Activated CD8-positive, alpha-beta memory T cell treated with anti-CD3 and anti-CD28 coated beads, Interleukin-2, amount 50 U/mL, for 1 hour (primary cell): ENCODE measurements around the gene PEX10.

ENCODE experiments used
- DNase-seq: peaks from one replicate; pipeline ENCODE4 v3.0.0-alpha.2; 2020; ENCODE audit errors: extremely low read depth

Gene PEX10

DNA sequence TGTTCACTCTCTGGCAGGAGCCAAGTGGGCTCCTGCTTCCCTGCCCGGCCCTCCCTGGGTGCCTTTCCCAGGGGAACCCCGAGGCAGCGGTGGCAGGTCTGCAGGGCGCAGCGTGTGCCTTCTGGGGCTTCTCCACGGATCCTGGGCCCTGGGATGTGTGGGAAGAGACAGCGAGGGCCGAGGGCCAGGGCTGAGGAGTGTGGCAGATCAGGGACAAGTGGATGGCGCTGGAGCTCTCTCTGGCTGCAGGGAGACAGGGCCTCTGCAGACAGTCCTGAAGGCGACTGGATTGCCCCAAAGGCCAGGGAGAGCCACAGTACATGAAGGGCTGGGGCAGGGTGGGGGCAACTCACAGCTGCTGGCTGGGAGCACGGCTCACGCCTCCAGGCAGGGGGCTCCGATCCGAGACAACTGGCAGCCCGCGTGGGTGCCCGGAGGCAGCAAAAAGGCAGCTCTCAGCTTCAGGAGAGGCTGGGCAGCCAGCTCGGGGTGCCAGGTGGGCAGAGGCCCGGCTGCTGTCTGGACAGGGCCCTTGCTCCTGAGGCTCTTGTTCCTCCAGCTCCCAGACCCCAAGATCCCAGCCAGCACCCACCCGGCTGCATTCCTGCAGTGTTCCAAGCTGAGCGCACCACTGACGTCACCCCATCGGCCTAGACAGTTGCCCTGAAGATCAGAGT is 37.0 kb downstream of the PEX10 start:
- no peak for DNase-seq

DNA sequence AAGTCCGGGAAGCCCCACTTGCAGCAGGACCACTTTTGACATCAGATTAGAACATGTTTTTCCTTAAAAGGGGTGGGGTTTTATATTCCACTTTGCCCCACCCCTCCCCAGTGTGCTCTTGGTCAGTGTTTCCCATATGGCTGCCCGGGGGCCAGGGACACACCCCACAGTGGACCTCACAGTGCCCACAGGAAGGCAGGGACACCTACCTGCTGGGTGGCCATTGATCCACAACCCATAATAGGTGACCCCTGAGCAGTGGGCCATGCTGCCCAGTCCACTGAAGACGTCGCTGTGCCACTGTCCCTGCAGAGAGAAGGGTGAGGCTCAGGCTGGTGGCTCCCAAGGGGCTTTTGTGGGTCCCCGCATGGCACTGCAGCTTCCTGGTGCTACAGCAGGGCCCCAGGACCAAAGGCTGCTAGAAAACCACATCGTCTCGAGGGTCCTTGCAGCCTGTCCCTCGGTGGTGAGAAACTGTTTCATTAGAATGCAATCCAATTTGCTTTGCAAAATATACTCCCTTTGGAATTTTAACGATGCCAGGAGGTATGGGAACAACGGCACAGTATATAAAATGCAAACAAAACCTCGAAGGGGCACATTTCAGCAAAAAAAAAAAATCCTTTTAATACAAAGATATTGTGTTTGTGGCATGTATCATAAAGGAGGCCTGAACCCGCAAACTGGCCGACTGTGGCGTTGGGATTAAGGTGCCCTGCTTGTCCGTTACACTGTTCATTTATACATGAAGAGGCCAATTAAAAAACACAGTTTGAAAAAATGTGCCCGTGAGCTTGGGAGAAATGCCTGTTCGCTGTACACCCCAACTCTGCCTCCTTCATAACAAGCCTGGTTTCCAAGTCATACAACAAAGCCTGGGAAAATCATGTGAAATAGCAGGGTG is 37.9 kb downstream of the PEX10 start:
- DNase-seq: no peak

DNA sequence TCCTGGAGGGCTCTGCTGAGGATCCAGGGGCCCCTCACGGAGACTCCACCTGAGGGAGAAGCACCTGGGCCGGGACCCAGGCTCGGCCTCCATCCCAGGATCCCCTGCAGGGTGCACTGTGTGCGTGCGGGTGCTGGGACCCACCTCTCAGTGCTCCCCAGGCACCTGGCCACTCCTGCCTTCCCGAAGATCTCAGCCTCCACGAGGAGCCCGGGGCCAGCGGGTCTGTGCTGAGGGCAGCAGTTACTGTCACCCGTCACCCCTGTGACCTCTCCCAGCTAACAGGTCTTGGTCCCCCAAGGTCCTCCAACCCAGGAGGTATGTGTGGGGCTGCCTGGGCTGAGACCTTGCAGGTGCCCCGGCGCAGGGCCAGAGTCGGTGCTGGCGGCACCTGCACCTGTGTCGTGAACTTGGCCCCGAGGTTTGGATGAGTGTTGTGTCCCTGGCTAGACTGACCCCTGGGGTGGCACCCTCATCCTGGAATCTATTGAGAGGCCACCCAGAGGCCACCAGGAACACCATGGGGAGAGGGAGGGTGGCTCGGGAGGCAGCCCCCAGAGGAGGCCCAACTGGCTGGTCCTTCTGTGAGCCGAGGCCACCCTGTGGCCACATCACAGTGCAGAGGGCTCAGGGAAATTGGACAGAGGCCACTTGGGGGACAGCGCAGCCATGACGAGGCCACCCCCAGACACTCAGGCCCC is 38.7 kb downstream of the PEX10 start:
- DNase-seq: no peak

DNA sequence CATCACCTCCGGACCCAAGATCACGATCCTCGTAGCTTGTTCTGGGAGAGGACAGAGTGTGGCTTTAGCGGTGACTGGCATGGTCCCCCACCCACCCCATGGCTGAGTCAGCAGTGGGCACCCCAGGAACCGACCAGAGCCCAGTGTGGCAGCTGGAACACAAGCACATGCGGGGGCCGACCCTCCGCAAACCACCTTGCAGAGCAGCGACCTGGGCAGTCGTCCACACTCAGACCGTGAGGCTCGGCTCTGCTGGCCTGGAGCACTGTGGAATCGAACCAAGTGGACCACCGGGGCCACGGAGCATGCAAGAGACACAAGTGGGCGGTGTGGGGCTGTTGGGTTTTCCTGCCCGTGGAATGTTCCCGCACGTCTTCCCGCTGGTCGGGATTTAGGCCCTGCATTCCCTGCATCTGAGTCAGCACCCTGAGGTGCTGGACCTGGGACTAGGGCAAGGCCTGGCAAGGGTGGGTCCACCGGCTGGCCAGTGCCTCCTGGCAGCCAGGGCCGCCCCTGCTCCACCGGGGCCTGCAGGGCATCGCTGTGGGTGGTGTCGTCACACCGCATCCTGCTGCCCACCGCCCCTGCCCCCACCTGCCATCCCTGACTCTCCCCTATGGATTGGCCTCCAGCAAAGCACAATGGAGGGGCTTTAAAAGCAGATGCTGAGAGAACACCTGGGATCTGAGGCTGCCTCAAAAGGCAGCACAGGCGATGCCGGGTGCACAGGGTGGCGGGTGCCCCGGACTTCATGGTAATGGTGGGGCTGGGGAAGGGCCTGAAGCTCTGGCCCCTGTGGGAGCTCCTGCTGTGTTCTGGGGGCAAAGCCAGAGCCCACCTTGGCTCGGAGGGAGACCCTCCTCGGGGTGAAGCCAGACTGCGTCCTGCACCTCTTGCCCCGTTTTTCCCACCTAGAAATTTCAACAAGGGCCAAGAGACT is 39.5 kb downstream of the PEX10 start:
- no peak for DNase-seq

DNA sequence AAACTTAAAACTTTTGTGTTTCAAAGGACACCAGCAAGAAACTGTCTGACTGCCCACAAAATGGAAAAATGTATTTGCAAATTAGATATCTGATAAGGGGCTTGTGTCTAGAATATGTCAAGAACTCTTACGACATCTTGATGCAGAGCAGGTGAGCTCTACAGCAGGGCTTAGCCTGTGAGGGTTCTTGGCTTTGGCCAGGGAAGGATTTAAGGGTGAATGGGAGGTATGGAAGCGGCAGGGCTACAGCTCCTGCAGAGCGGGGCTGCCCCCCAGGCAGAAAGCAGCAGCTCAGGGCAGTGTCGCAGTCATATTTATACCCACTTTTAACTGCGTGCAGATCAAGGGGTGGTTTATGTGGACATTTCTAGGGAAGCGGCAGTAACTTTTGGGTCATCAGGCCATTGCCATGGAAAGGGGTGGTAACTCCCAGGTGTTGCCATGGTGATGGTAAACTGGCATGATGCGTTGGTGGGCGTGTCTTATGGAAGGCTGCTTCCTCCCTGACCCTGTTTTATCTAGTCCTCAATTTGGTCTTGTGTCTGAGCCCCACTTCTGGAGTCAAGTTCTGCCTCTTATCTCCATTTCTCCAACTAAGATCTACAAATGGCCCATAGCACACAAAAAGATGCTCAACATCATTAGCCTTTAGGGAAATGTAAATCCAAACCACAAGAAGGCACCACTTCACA is 44.2 kb downstream of the PEX10 start:
- no peak for DNase-seq

DNA sequence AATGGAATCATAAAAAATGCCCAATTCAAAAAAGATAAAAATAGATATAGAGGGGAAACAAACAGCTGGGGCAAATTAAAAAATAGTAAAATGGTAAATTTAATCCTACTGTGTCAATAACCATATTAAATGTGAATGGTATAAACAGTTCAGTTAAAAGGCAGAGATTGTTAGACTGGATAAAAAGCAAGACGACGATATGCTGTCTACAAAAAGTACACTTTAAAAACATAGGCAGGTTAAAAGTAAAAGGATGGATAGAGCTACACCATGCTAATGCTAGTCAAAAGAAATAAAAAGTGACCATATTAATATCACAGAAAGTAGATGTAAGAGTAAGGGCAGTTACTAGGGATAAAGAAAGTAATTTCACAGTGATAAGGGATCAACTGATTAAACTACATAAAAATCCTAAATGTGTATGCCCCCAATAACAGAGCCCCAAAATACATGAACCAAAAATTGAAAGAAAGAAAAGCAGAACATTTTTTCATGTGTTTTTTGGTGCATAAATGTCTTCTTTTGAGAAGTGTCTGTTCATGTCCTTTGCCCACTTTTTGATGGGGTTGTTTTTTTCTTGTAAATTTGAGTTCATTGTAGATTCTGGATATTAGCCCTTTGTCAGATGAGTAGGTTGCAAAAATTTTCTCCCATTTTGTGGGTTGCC is 48.4 kb downstream of the PEX10 start:
- no peak for DNase-seq

DNA sequence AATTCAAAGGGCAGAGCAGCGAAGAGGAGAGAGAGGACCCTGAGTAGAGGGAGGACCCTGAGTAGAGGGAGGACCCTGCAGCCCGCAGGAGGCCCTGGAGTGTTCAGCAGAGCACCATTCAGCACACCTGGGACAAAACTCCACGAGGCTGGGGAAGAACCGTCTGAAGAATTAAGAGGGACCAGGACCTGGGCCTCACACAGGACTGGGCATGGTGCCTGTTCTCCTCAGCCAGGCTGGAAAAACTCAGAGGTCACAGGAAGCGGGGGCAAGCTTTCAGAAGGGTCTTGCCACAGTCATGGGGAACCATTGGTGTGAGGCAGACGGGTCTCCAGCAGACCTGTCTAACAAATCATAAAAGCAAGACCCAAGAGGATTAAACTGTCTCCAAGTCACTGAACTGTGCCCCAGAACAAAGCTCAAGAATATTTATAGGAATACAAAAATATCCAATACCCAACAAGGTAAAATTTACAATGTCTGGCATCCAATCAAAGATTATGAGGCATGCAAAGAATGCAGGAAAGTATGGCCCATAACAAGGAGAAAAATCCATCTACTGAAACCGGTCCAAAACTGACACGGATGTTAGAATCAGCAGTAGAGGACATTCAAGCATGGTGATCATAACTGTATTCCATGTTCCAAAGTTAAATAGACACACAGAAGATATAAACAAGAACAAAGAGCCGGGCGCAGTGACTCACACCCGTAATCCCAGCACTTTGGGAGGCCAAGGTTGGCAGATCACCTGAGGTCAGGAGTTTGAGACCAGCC is 51.6 kb downstream of the PEX10 start:
- DNase-seq: no peak

DNA sequence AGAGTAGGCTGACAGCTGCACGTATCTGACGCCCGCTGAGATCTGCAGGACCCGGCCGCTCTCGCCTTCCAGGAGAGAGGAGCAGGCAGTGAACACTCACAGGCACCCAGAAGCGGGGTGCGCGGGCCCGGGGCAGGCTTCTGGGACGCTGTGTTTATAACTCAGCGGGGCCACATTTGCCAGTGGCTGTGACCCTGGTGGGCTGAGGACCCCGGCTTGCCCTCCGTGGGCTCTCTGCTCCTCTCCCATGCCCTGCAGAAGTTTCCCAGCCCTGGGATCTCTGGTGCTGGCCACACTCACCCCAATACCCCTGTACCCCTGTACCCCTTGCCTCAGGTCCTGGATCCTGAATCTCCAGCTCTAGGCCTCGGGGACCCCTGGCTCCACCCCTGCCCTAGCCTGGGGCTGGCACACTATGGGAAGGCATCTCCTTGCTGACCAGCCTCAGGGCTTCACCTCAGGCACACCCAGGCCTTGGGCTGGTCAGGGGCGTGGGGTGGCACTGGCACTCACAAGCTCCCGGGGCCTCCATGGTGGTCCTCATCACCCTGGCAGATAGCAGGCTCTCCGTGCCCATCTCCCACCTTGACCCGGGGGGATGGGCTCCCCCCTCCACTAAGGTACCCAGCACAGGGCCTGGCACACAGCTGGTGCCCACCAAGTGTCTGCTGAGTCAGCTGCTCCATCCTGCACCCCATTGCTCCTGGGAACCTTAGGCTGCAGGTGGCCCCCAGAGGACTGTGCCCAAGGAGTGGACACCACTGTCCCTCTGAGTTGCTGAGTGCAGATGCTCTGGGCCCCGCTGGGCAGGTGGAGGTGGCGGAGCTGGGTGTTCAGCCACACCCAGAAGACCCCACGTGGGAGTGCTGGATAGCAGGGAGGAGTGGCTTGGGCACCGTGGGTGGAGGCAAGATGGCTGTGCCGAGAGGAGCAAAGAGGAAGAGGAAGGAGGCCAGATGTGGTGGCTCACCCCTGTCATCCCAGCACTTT is 53.4 kb downstream of the PEX10 start:
- no peak for DNase-seq

DNA sequence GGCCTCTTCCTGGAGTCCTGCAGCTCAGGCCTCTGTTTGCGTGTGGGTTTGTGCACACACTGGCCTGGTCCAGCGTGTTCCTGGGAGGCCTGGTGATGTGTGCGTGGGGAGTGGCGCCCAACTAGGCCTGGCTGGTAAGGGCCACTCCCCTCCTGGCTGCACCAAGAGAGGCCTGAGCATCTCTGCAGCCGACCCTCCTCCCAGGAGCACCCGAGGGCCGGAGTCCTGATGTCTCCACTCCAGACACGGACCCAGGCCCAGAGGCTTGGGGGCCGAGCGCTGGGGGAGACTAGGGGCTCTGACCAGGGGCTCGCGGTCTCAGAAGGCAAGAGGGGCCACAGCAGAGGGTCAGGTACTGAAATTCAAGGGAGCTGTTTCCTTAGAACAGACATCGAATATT is 54.3 kb downstream of the PEX10 start:
- no peak for DNase-seq

DNA sequence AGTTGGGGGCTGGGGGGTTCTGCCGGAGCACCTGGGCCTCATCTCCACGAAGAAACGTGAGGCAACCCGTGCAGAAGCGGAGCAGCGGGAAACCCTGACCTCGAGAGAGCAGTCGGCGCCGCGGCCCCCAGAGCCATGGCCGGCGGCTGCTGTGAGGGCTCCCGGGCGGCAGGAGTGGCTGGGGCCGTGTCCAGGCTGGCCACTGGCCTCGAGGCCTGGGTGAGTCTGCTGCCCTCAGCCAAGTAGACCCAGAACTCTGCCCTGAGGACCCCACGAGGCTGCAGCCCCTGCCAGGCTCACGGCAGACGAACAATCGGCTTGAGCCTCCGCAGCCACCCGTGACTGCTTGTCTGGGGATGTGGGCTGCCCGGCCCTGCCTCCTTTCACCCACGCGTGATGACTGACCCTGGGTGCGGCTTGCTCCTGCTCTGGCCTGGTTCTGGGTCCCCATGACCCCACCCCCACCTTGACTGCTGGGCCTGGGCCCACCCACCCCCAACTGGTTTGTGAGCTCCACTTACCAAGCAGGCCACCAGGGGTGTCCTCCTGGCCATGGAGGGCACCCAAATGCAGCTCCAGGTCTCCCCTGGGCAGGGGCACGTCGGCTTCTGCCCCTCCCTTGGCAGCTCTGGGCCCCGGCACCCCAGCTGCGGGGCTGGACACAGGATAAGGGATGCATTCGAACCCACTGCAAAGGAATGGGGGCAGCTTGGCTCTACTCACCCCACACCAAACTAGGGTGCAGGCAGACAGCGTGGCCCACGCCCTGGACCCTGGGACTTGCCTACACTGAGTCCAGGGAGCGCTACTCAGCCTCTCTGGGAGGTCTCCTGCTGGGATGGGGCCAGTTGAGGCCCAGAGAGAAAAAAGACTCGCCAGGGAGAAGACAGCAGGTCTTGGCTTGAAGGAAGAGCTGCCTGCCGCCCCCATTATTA is 55.2 kb downstream of the PEX10 start:
- DNase-seq: no peak

DNA sequence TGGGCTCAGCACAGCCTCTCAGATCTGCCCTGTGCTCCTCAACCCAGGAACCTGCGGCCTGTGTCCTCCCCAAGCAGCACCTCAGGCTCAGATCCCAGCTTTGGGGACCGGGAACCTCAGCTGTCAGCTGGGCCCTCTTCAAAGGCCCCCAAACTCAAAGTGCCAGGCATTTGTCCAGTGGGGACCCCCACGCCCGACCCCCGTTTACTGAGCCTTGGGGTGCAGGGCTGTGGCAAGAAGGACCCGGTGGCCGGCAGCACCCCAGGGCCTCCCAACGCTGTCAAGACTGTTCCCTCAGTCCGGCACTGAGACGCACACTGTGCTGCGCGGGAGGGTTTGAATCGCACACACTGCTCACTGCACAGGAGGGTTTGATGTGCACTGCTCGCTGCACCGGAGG is 56.0 kb downstream of the PEX10 start:
- DNase-seq: no peak

DNA sequence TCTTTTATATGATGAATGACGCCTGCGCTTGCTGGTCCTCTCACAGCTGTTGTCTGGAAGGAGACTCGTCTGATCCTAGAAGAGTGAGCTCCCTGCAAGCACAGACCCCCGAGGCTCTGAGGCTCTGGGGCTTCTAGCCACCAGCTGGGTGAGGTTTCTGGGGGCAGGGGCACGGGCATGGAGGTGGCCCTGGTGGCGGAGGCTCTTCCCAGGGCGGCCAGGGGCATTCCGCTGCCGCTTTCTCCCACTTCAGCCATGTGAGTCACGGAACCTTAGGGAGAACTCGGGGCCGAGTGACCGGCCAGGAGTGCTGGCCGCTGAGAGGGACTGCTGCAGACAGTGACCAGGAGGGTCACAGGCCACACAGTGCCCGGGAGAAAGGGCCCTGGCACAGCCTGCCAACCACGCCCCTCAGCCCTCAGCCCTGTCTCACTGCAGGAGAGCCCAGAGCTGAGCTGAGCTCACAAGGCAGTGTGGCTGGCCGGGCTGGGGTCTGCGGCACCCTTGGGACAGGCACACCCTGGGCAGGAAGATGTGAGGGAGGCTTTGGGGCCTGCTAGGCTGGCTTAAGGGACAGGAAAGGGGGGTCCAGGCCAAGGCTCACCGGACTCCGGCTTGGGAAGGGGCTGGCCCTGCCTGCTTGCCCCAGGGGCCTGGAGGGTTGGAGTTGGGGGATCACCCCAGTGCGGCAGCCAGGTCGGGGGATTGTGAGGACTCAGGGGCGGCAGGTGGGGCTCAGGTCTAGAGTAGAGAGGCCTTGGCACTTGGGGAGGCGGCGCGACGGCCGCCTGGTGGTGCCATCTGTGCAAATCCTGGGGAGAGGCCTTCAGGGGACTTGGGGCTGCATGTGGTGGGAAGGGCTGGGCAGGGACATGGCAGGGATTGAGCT is 56.7 kb downstream of the PEX10 start:
- no peak for DNase-seq

DNA sequence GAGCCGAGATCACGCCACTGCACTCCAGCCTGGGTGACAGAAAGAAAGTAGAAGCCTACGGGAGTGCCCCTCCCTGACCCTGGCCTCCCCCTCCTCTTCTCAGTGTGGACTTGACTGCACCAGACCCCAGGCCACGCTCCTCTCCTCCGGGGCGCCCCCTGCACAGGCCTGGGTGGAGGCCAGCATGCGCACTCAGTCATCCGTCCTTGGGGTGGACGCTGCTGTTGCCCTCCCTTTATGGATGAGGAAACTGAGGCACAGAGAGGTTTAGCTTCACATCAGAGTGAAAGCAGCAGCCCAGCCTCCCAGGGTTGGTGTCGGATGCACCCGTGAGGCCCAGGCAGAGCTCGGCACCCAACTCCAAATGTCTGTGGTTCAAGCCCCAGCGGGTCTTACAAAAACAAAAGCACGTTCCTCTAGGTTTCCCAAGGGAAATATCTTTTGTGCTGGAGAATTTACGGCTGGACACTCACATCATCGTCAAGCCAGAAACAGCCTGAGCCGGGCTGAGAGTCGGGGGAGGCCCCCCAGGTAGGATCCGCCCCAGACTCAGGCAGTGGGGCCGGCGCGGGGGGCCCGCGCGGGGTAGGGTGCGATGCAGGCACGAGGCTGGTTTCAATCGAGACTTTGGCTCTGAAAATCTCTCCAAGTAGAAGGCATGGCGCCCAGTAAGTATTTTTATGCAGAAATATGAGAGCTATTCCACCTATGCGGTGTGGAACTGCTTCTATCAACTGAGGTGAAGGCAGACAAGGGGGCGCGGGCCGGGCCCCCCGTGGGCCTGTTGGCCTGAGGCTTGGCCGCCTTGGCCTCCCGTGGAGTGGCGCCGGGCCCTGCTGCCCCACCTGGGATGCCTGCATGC is 57.6 kb downstream of the PEX10 start:
- no peak for DNase-seq
